OCI-LY7 (cell line): ENCODE data around the gene IL1RAPL1. TPM values are rescaled to one million over a fixed set of nuclear protein-coding genes. Genes with fewer than 3 reads are reported as not detected.

Experiments used
- BruUV-seq: library from RNA; stranded (reverse); fragments of 400-500 nt; replicated peaks from 2 replicates; lab custom pipeline; 2021; lab: Mats Ljungman, UMichigan
- CTCF ChIA-PET: fragments of 300-600 bp; sonication (Branson Sonifier 250); formaldehyde crosslinking; loops from one replicate; lab custom pipeline; 2022; ENCODE audit warnings: antibody characterized with exemption; ENCODE audit not compliant: unreplicated experiment; lab: Charles Lee
- POLR2A ChIA-PET: fragments of 300-600 bp; sonication (Branson Sonifier 250); formaldehyde crosslinking; loops from one replicate; lab custom pipeline; 2022; ENCODE audit warnings: antibody characterized with exemption; lab: Charles Lee
- DNase-seq: peaks from one replicate; pipeline ENCODE4 v3.0.0-alpha.2; 2015; ENCODE audit warnings: low spot score
- H2AFZ ChIP-seq: fragments of 200-600 bp; sonication (generic), shearing (Covaris generic); 2 replicates; pipeline ENCODE4 v1.6.1; 2014; ENCODE audit warnings: mild to moderate bottlenecking, antibody characterized with exemption, low read length, moderate library complexity
- H3K27ac ChIP-seq: fragments of 200-600 bp; sonication (generic); 2 replicates; pipeline ENCODE4 v1.5.1; 2014; ENCODE audit warnings: mixed run types, low read depth, mild to moderate bottlenecking, moderate library complexity, low read length, inconsistent platforms; ENCODE audit not compliant: poor library complexity, severe bottlenecking
- H3K36me3 ChIP-seq: fragments of 200-600 bp; sonication (generic); 2 replicates; pipeline ENCODE4 v1.6.1; 2014; ENCODE audit warnings: mild to moderate bottlenecking, antibody characterized with exemption, low read length, moderate library complexity, mixed read lengths; ENCODE audit not compliant: insufficient read depth
- H3K4me1 ChIP-seq: fragments of 200-600 bp; sonication (generic); 2 replicates; pipeline ENCODE4 v1.5.1; 2014; ENCODE audit warnings: mild to moderate bottlenecking, low read length; ENCODE audit not compliant: insufficient read depth, poor library complexity, severe bottlenecking
- H3K4me2 ChIP-seq: fragments of 200-600 bp; sonication (generic); 2 replicates; pipeline ENCODE4 v1.6.1; 2014; ENCODE audit warnings: mild to moderate bottlenecking, low read length
- H3K4me3 ChIP-seq: fragments of 200-600 bp; sonication (generic); 2 replicates; pipeline ENCODE4 v1.5.1; 2014; ENCODE audit warnings: mild to moderate bottlenecking, low read depth, low read length; ENCODE audit not compliant: poor library complexity, severe bottlenecking
- H3K79me2 ChIP-seq: fragments of 200-600 bp; sonication (generic); 2 replicates; pipeline ENCODE4 v1.6.1; 2016; ENCODE audit warnings: low read depth, mild to moderate bottlenecking, low read length, moderate library complexity, mixed read lengths; ENCODE audit not compliant: insufficient read depth
- H3K9me2 ChIP-seq: fragments of 200-600 bp; sonication (generic); 2 replicates; pipeline ENCODE4 v1.6.1; 2016; ENCODE audit warnings: mild to moderate bottlenecking, low read length, mixed read lengths; ENCODE audit not compliant: insufficient read depth
- H3K9me3 ChIP-seq: fragments of 200-600 bp; sonication (generic); 2 replicates; pipeline ENCODE4 v1.6.1; 2014; ENCODE audit warnings: mild to moderate bottlenecking, mixed run types, low read length, mixed read lengths
- H4K20me1 ChIP-seq: fragments of 200-600 bp; sonication (generic); 2 replicates; pipeline ENCODE4 v1.6.1; 2014; ENCODE audit warnings: mild to moderate bottlenecking, antibody characterized with exemption, low read length, moderate library complexity, mixed read lengths; ENCODE audit not compliant: insufficient read depth
- CTCF ChIP-seq: fragments of 200-600 bp; sonication (generic); conservative IDR thresholded peaks from 2 replicates; pipeline ENCODE4 v1.5.1; 2014; ENCODE audit warnings: mild to moderate bottlenecking, antibody characterized with exemption, low read length, moderate library complexity, mixed read lengths
- EZH2phosphoT487 ChIP-seq: fragments of 200-600 bp; sonication (generic); IDR thresholded peaks from 2 replicates; pipeline ENCODE4 v1.6.1; 2018; ENCODE audit warnings: low read depth, borderline replicate concordance, mild to moderate bottlenecking, mixed run types, antibody characterized with exemption, low read length, moderate library complexity, mixed read lengths
- intact Hi-C: fragments of 100-400 bp; cut with micrococcal nuclease; formaldehyde crosslinking; loops from one replicate; pipeline ENCODE4 v1.10.0; 2022; ENCODE audit not compliant: unreplicated experiment
- total RNA-seq, 2 experiments: library from RNA; depleted of rRNA in 1 of 2; stranded (reverse); fragments of >200 nt in 1 of 2; shearing (Covaris generic) in 1 of 2; gene quantifications; 2 replicates each; pipeline ENCODE4 v1.2.3, GENCODE V29; 2014 to 2022

IL1RAPL1 gene
- total RNA-seq, 2 experiments from 2014 or later: not detected

- Histone ChIP-seq H3K4me2 (no peak overlapping the region), H3K4me3 (no peak overlapping the region), H3K4me1 (no peaks in the 10 kb centered on the region), H3K27ac (no peak overlapping the region), H3K36me3 (no peaks in the 10 kb centered on the region), H3K79me2 (no peaks in the 10 kb centered on the region), H4K20me1 (no peaks in the 10 kb centered on the region), H3K9me3 (no peaks in the 10 kb centered on the region), H3K9me2 (no peaks in the 10 kb centered on the region), H2AFZ (no peak overlapping the region)
- BruUV-seq: no TSS peak
- intact Hi-C loops: no loop called here
- TF ChIP-seq EZH2phosphoT487 (no peak), CTCF (no peak)
- no peak for DNase-seq
- POLR2A ChIA-PET: no interaction called here
- CTCF ChIA-PET: no interaction called here
Measured at GRCh38 chrX:29880977-29881376, 1293.7 kb downstream of the IL1RAPL1 start.

- no TSS peak for BruUV-seq
- TF ChIP-seq EZH2phosphoT487 (no peak), CTCF (no peak)
- intact Hi-C loops: no loop called here
Measured at GRCh38 chrX:29890004-29890403, 1302.8 kb downstream of the IL1RAPL1 start.

GRCh38 chrX:29890646-29891200 lies 1303.5 kb downstream of the IL1RAPL1 start:
- Histone ChIP-seq H3K9me3 (no peaks in the 10 kb centered on the region), H3K9me2 (no peaks in the 10 kb centered on the region), H3K36me3 (no peaks in the 10 kb centered on the region), H3K27ac (no peak overlapping the region), H3K4me2 (no peak overlapping the region), H4K20me1 (no peaks in the 10 kb centered on the region), H3K79me2 (no peaks in the 10 kb centered on the region), H3K4me3 (no peak overlapping the region), H2AFZ (no peak overlapping the region), H3K4me1 (no peaks in the 10 kb centered on the region)
- CTCF ChIA-PET: no interaction called here
- no peak for DNase-seq
- POLR2A ChIA-PET: no interaction called here
- no TSS peak for BruUV-seq
- intact Hi-C loops: no loop called here
- TF ChIP-seq CTCF (no peak), EZH2phosphoT487 (no peak)

More at GRCh38 chrX:29890004-29890403, 1302.8 kb downstream of the IL1RAPL1 start:
- no peaks in the 10 kb centered on the region for H3K9me2 ChIP-seq
- H3K9me3 ChIP-seq: no peaks in the 10 kb centered on the region
- no peak overlapping the region for H3K4me3 ChIP-seq
- no peaks in the 10 kb centered on the region for H4K20me1 ChIP-seq
- POLR2A ChIA-PET: no interaction called here
- H3K27ac ChIP-seq: no peak overlapping the region
- no peak overlapping the region for H2AFZ ChIP-seq
- no peaks in the 10 kb centered on the region for H3K4me1 ChIP-seq
- H3K36me3 ChIP-seq: no peaks in the 10 kb centered on the region
- DNase-seq: no peak
- CTCF ChIA-PET: no interaction called here
- H3K79me2 ChIP-seq: no peaks in the 10 kb centered on the region
- H3K4me2 ChIP-seq: no peak overlapping the region
